Suprapubic skin (tissue), 4 donors: ENCODE measurements around the gene C16orf86. TPM values are rescaled to one million over a fixed set of nuclear protein-coding genes. Genes with fewer than 3 reads are reported as not detected.

ENCODE experiments used
- DNase-seq, 2 donors: peaks; one replicate each; pipeline ENCODE4 v3.0.0-alpha.2; 2019; ENCODE audit warnings: low spot score in 2 of 2
- H3K27ac ChIP-seq: fragments of 200-600 bp; sonication (generic); one replicate; pipeline ENCODE4 v1.5.1; 2019
- H3K27me3 ChIP-seq: fragments of 200-600 bp; sonication (generic); one replicate; pipeline ENCODE4 v1.5.1; 2019
- H3K36me3 ChIP-seq: fragments of 200-600 bp; sonication (generic); one replicate; pipeline ENCODE4 v1.5.1; 2019
- H3K4me1 ChIP-seq: fragments of 200-600 bp; sonication (generic); one replicate; pipeline ENCODE4 v1.5.1; 2019
- H3K4me3 ChIP-seq: fragments of 200-600 bp; sonication (generic); one replicate; pipeline ENCODE4 v1.5.1; 2019; ENCODE audit warnings: mild to moderate bottlenecking
- H3K9me3 ChIP-seq: fragments of 200-600 bp; sonication (generic); one replicate; pipeline ENCODE4 v1.5.1; 2019
- CTCF ChIP-seq, 2 donors: fragments of 200-600 bp in 1 of 2; fragments of 450-650 bp in 1 of 2; sonication (generic) in 1 of 2; IDR thresholded peaks; one replicate each; pipeline ENCODE4 v1.5.1; 2016 to 2019; ENCODE audit warnings: antibody characterized with exemption in 2 of 2, mild to moderate bottlenecking in 1 of 2, moderate library complexity in 1 of 2
- EP300 ChIP-seq: sonication (generic); formaldehyde crosslinking; IDR thresholded peaks from one replicate; pipeline ENCODE4 v1.6.1; 2017; ENCODE audit warnings: antibody characterized with exemption
- POLR2A ChIP-seq, 2 donors: fragments of 450-650 bp; IDR thresholded peaks; one replicate each; pipeline ENCODE4 v1.6.1; 2017; ENCODE audit warnings: antibody characterized with exemption in 2 of 2, mild to moderate bottlenecking in 2 of 2, moderate library complexity in 2 of 2
- POLR2AphosphoS5 ChIP-seq, 3 donors: sonication (generic); formaldehyde crosslinking; IDR thresholded peaks; one replicate each; pipeline ENCODE4 v1.6.1; 2017; ENCODE audit warnings: antibody characterized with exemption in 3 of 3
- WGBS: methylation state at CpG from one replicate; pipeline ENCODE4 v1.1.5; 2018; 5-methylcytosine and 5-hydroxymethylcytosine counted together
- total RNA-seq, 4 donors: library from RNA; depleted of rRNA; stranded (reverse); fragments of >200 nt; gene quantifications; one replicate each; pipeline ENCODE4 v1.1.0, GENCODE V29; 2016

Gene C16orf86
- total RNA-seq, 4 donors from 2014 or later = 2.1 to 6.8 (median 3.6) TPM

GRCh38 chr16:67716097-67716496, 49.5 kb downstream of the C16orf86 start:
- H3K27me3 ChIP-seq = no peaks in the 10 kb centered on the region

More at GRCh38 chr16:67716097-67716496, 49.5 kb downstream of the C16orf86 start:
- Histone ChIP-seq H3K9me3 (no peaks in the 10 kb centered on the region), H3K27ac (no peak overlapping the region), H3K4me1 (peaks cover 26% of the 10 kb centered on the region), H3K4me3 (no peak overlapping the region), H3K36me3 (no peaks in the 10 kb centered on the region)
- TF ChIP-seq POLR2AphosphoS5 (IDR thresholded peaks at IDR 0.05) (no peak), EP300 (no peak), CTCF (IDR thresholded peaks at IDR 0.05) (no peak), POLR2A (IDR thresholded peaks at IDR 0.05) (no peak)
- DNase-seq = no peak
- 95% methylated on average over 2 of the region's 2 CpGs for WGBS

Other genes starting within 250 kb of the C16orf86 start
- 100 to 1,000 TPM in 1 of 4 donors, 10 to 100 TPM in 3; 45.6 to 164 (median 69.1) TPM for gene HSD11B2, start 235.7 kb upstream of the C16orf86 start, total RNA-seq
- gene ATP6V0D1, start 185.7 kb upstream of the C16orf86 start, total RNA-seq = 100 to 1,000 TPM in 3 of 4 donors, 10 to 100 TPM in 1; 90.0 to 134 (median 110) TPM
- not detected for gene AGRP, start 183.3 kb upstream of the C16orf86 start, total RNA-seq
- 10 to 100 TPM; 20.6 to 41.5 (median 28.3) TPM for gene RIPOR1, start 138.0 kb upstream of the C16orf86 start, total RNA-seq
- gene CTCF, start 104.3 kb upstream of the C16orf86 start, total RNA-seq = 10 to 100 TPM; 36.2 to 50.1 (median 46.9) TPM
- 1 to 10 TPM in 1 of 4 donors, under 1 TPM in 3; 0.19 to 2.3 (median 0.51) TPM for gene CARMIL2, start 21.7 kb upstream of the C16orf86 start, total RNA-seq
- 10 to 100 TPM; 17.6 to 33.9 (median 22.3) TPM for gene ACD, start 6.6 kb upstream of the C16orf86 start, total RNA-seq
- 1 to 10 TPM; 2.3 to 4.3 (median 3.4) TPM for gene PARD6A, start 5.9 kb upstream of the C16orf86 start, total RNA-seq
- 10 to 100 TPM; 10.1 to 33.6 (median 13.7) TPM for gene ENKD1, start 64 bp upstream of the C16orf86 start, total RNA-seq
- 10 to 100 TPM; 18.3 to 31.1 (median 25.9) TPM for gene GFOD2, start 52.5 kb downstream of the C16orf86 start, total RNA-seq
- gene RANBP10, start 139.7 kb downstream of the C16orf86 start, total RNA-seq = 10 to 100 TPM; 18.4 to 35.2 (median 27.6) TPM
- 1 to 10 TPM in 2 of 4 donors, under 1 TPM in 2; 0.34 to 1.4 (median 0.87) TPM for gene TSNAXIP1, start 140.1 kb downstream of the C16orf86 start, total RNA-seq
- gene THAP11, start 175.5 kb downstream of the C16orf86 start, total RNA-seq = 10 to 100 TPM; 45.7 to 92.0 (median 76.4) TPM
- 100 to 1,000 TPM; 101 to 161 (median 113) TPM for gene NUTF2, start 180.1 kb downstream of the C16orf86 start, total RNA-seq
- gene CENPT, start 180.9 kb downstream of the C16orf86 start, total RNA-seq = 100 to 1,000 TPM; 140 to 311 (median 201) TPM
- gene EDC4, start 206.2 kb downstream of the C16orf86 start, total RNA-seq = 100 to 1,000 TPM in 1 of 4 donors, 10 to 100 TPM in 3; 59.5 to 110 (median 68.0) TPM
- gene NRN1L, start 218.1 kb downstream of the C16orf86 start, total RNA-seq = 1 to 10 TPM in 3 of 4 donors, not detected in 1; 4.3 to 5.6 (median 4.7) TPM
- 10 to 100 TPM; 16.4 to 26.9 (median 24.5) TPM for gene PSKH1, start 226.4 kb downstream of the C16orf86 start, total RNA-seq